A673 (cell line): Measurements from ENCODE around the gene SAP30BP. TPM values are rescaled to one million over a fixed set of nuclear protein-coding genes. Genes with fewer than 3 reads are reported as not detected.

Experiments used
- BruUV-seq: library from RNA; stranded (reverse); fragments of 400-500 nt; replicated peaks from 2 replicates; lab custom pipeline; 2021; lab: Mats Ljungman, UMichigan
- CTCF ChIA-PET: fragments of 300-600 bp; sonication (Branson Sonifier 250); formaldehyde crosslinking; loops from one replicate; lab custom pipeline; 2022; ENCODE audit warnings: antibody characterized with exemption; lab: Charles Lee
- POLR2A ChIA-PET: fragments of 300-600 bp; sonication (Branson Sonifier 250); formaldehyde crosslinking; loops from one replicate; lab custom pipeline; 2022; ENCODE audit warnings: antibody characterized with exemption; ENCODE audit not compliant: low non-redundant PET; lab: Charles Lee
- DNase-seq: peaks from one replicate; pipeline ENCODE4 v3.0.0-alpha.2; 2015; ENCODE audit warnings: low spot score
- H3K27ac ChIP-seq: fragments of 200-600 bp; sonication (generic); 2 replicates; pipeline ENCODE4 v1.5.1; 2016; ENCODE audit warnings: mixed run types, low read depth, mild to moderate bottlenecking, mixed read lengths, antibody characterized with exemption, low read length; ENCODE audit not compliant: poor library complexity, severe bottlenecking
- H3K27me3 ChIP-seq: fragments of 200-600 bp; sonication (generic); replicated peaks from 2 replicates; pipeline ENCODE4 v1.6.1; 2017; ENCODE audit warnings: mixed run types, low read depth, mild to moderate bottlenecking, mixed read lengths, antibody characterized with exemption, low read length; ENCODE audit not compliant: insufficient read depth, poor library complexity
- H3K36me3 ChIP-seq: fragments of 200-600 bp; sonication (generic); 2 replicates; pipeline ENCODE4 v1.6.1; 2016; ENCODE audit warnings: mixed run types, mild to moderate bottlenecking, mixed read lengths, antibody characterized with exemption, low read length; ENCODE audit not compliant: insufficient read depth, poor library complexity, severe bottlenecking
- H3K4me1 ChIP-seq: fragments of 200-600 bp; sonication (generic); 2 replicates; pipeline ENCODE4 v1.6.1; 2017; ENCODE audit warnings: mixed run types, mild to moderate bottlenecking, mixed read lengths, antibody characterized with exemption, low read length; ENCODE audit not compliant: insufficient read depth, poor library complexity, severe bottlenecking
- H3K4me3 ChIP-seq: fragments of 200-600 bp; sonication (generic); 2 replicates; pipeline ENCODE4 v1.5.1; 2016; ENCODE audit warnings: low read depth, mixed run types, mild to moderate bottlenecking, mixed read lengths, low read length; ENCODE audit not compliant: poor library complexity, severe bottlenecking
- H3K9me3 ChIP-seq: fragments of 200-600 bp; sonication (generic); 2 replicates; pipeline ENCODE4 v1.6.1; 2016; ENCODE audit warnings: mixed run types, low read depth, mild to moderate bottlenecking, mixed read lengths, antibody characterized with exemption, low read length; ENCODE audit not compliant: poor library complexity, severe bottlenecking
- EZH2 ChIP-seq: fragments of 200-600 bp; sonication (generic); IDR thresholded peaks from 2 replicates; pipeline ENCODE4 v1.6.1; 2017; ENCODE audit warnings: borderline replicate concordance, low read depth, mild to moderate bottlenecking, mixed read lengths, antibody characterized with exemption, low read length; ENCODE audit not compliant: poor library complexity, severe bottlenecking
- intact Hi-C: fragments of 100-400 bp; cut with micrococcal nuclease; formaldehyde crosslinking; loops from one replicate; pipeline ENCODE4 v1.10.0; 2022; ENCODE audit not compliant: unreplicated experiment
- total RNA-seq: library from RNA; stranded (reverse); gene quantifications from 2 replicates; pipeline ENCODE4 v1.2.3, GENCODE V29; 2021
- TF ChIP-seq, protein P1 (sequence below): fragments of 300-800, 200-600 bp; sonication (generic); conservative IDR thresholded peaks from 2 replicates; pipeline ENCODE4 v1.5.1; 2017; ENCODE audit warnings: low read depth, mild to moderate bottlenecking, antibody characterized with exemption, low read length, moderate library complexity, mixed read lengths

SAP30BP gene
- total RNA-seq, 1 experiment from 2014 or later, result 98.1 TPM

DNA sequence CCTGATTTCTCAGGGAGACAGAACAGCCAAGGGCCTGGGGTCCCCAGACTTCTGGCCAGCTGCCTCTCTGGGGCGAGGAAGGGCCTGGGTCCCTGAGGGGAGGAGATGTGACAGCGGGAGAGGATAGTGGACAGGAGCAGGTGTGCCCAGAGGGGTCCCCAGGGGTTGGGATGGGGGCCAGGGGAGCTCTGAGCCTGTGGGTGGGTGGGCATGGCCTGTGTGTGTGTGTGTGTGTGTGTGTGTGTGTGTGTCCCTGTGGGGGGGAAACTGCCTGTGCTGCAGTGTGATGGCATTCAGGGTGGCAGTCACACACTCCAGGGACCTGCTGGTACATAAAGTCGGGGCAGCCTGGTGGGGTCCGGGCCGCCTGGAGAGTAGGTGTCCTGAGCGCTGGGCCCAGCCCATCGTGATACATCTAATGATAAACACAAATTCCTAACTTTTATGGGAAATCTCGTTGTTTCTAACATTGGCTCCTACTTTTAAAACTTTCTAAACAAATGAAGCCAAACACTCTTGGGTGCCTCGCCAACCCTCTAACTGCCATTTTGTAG lies 55.5 kb downstream of the SAP30BP start:
- no peaks in the 10 kb centered on the region for H3K36me3 ChIP-seq
- TF ChIP-seq EZH2, result no peak
- TF ChIP-seq, protein P1, sequence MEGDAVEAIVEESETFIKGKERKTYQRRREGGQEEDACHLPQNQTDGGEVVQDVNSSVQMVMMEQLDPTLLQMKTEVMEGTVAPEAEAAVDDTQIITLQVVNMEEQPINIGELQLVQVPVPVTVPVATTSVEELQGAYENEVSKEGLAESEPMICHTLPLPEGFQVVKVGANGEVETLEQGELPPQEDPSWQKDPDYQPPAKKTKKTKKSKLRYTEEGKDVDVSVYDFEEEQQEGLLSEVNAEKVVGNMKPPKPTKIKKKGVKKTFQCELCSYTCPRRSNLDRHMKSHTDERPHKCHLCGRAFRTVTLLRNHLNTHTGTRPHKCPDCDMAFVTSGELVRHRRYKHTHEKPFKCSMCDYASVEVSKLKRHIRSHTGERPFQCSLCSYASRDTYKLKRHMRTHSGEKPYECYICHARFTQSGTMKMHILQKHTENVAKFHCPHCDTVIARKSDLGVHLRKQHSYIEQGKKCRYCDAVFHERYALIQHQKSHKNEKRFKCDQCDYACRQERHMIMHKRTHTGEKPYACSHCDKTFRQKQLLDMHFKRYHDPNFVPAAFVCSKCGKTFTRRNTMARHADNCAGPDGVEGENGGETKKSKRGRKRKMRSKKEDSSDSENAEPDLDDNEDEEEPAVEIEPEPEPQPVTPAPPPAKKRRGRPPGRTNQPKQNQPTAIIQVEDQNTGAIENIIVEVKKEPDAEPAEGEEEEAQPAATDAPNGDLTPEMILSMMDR, result no peak
- ChIA-PET CTCF (interaction anchor here (0.8 kb wide), 1 partner anchor 121 kb away, joined by 3 read pairs; no protein-coding TSS in a partner anchor), POLR2A (no interaction called here)
- H3K4me1 ChIP-seq, result peaks cover 4% of the 10 kb centered on the region
- no peak overlapping the region for H3K4me3 ChIP-seq
- intact Hi-C loops, result no loop called here
- no peaks in the 10 kb centered on the region for H3K9me3 ChIP-seq
- no peak overlapping the region for H3K27ac ChIP-seq
- no peak for DNase-seq
- no TSS peak for BruUV-seq
- peaks cover 17% of the 10 kb centered on the region for H3K27me3 ChIP-seq

DNA sequence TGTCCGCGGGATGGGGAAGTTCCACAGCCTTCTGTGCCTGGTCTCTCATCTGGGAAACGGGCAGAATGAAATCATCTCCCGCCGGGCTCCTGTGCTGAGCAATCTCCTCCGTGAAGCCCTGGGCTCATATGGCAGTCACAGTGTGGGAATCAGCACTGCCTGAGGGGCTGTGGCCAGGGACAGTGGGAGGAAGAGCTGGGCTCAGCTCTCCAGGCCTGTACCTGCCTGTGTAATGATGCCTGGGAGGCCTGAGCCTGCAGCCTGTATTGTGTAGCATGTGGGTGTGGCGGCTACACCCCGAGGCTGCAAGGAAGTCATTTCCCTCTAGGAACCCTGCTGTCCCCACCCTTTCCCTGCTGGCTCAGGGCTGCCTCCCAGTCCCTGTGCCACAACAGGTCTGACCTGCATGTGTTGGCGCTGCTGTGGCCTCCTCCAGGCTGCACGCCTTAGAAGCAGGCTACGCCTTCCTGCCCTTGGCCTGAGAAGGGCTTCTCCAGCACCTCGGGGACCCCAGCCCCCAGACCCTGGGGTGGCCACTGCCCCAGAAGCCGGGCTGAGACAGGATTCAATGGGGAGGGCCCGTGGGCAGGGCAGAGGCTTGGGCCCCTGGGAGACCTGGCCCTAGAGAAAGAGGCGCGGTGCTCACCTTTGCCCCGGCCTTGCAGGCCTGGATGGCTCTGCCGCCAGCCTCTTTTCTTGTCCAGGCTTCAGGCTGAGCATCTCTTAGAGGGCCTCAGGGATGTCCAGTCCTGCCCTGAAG lies 56.2 kb downstream of the SAP30BP start:
- BruUV-seq, result no TSS peak
- H3K9me3 ChIP-seq, result no peaks in the 10 kb centered on the region
- H3K27me3 ChIP-seq, result peaks cover 17% of the 10 kb centered on the region
- no peaks in the 10 kb centered on the region for H3K36me3 ChIP-seq
- ChIA-PET POLR2A (no interaction called here), CTCF (no interaction called here)
- H3K4me1 ChIP-seq, result peaks cover 4% of the 10 kb centered on the region
- DNase-seq, result no peak
- no peak overlapping the region for H3K4me3 ChIP-seq
- no peak overlapping the region for H3K27ac ChIP-seq
- intact Hi-C loops, result no loop called here
- no peak for TF ChIP-seq EZH2
- TF ChIP-seq, protein P1, result no peak

DNA sequence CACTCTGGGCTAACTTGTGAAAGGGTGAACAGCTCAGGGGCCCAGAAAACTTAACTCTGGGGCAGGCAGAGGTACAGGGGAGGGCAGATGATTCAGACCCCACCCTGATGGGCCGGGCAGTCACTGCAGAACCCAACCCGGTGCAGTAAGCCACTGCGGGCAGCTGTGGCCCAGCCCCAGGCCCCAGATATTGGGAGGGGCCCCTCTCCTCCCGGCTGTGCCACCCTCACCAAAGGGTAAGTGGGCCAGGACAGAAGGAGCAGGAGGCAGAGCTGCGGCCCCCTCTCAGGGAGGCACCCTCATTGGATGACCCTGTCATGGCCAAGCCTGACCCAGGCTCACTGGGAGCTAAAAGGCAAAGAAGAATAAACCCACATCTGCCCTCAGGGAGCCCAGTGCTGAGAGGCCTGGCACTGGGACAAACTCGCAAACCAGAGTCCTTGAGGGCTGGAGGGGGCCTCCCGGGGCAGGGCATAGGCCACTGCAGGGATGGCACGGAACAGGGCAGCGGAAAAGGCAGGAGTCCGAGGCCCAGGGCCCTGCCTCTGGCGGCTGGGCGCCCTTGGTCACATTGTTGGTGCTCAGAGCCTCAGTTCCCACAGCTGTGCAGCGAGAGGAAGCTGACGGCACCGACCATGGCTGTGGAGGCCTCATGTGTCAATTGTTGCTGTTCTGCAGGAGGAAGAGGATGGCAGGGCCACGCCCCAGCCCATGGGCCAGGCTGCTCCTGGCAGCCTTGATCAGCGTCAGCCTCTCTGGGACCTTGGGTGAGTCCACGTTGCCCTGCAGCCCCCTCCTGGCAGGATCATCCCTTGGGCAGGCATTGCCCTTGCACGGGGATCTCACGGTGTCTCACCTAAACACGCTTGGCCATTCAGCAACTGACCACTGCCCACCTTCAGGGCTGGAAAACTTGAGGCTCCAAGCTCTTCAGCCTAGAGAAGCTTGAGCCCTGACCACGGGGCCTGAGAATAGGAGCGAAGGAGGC lies 57.2 kb downstream of the SAP30BP start:
- Histone ChIP-seq H3K27me3 (peaks cover 17% of the 10 kb centered on the region), H3K4me1 (peaks cover 4% of the 10 kb centered on the region), H3K4me3 (no peak overlapping the region), H3K27ac (no peak overlapping the region), H3K36me3 (no peaks in the 10 kb centered on the region), H3K9me3 (no peaks in the 10 kb centered on the region)
- DNase-seq, result no peak
- TF ChIP-seq, protein P1, result no peak
- TF ChIP-seq EZH2, result no peak
- intact Hi-C loops, result no loop called here
- no TSS peak for BruUV-seq
- ChIA-PET POLR2A (no interaction called here), CTCF (no interaction called here)
